HEK293 (cell line): ENCODE data around the gene DDR1.

Experiments
- CTCF ChIA-PET: fragments of 350-600 bp; formaldehyde crosslinking; extraction: SDS; loops from one replicate; lab custom pipeline; 2021; ENCODE audit warnings: antibody characterized with exemption; lab: Yijun Ruan, JAX
- POLR2A ChIA-PET: fragments of 300-600 bp; formaldehyde crosslinking; extraction: SDS; loops from one replicate; lab custom pipeline; 2020; ENCODE audit warnings: antibody characterized with exemption, inconsistent platforms; lab: Yijun Ruan, JAX
- H3K27ac ChIP-seq: fragments of 200-500 bp; sonication (Bioruptor generic); 2 replicates; pipeline ENCODE4 v1.5.1; 2014; ENCODE audit warnings: low read depth, low read length, control low read depth, inconsistent platforms; ENCODE audit errors: extremely low read depth
- H3K36me3 ChIP-seq, 2 experiments: fragments of 200-500 bp in 1 of 2; sonication (Bioruptor generic) in 1 of 2; 1 replicate in 1 of 2; 2 replicates in 1 of 2; pipeline ENCODE4 v1.5.1; 2014 to 2017; ENCODE audit warnings: inconsistent platforms in 2 of 2, low read length in 2 of 2; ENCODE audit not compliant: control insufficient read depth in 2 of 2, insufficient read depth in 1 of 2
- H3K4me1 ChIP-seq: fragments of 200-500 bp; sonication (Bioruptor generic); 2 replicates; pipeline ENCODE4 v1.5.1; 2014; ENCODE audit warnings: mild to moderate bottlenecking, low read length, inconsistent platforms; ENCODE audit not compliant: control insufficient read depth, insufficient read depth
- H3K4me3 ChIP-seq: 2 replicates; pipeline ENCODE4 v1.5.1; 2011; ENCODE audit warnings: low read depth, mild to moderate bottlenecking, control low read depth, low read length, moderate library complexity
- H3K9me3 ChIP-seq: fragments of 200-500 bp; sonication (Bioruptor generic); 2 replicates; pipeline ENCODE4 v1.5.1; 2014; ENCODE audit warnings: low read depth, low read length, inconsistent platforms; ENCODE audit not compliant: control insufficient read depth, insufficient read depth
- ELK4 ChIP-seq: IDR thresholded peaks from 2 replicates; pipeline ENCODE4 v1.6.1; 2011; ENCODE audit warnings: mild to moderate bottlenecking, low read depth, low read length, borderline replicate concordance
- PRDM1 ChIP-seq: fragments of 450-650 bp; formaldehyde crosslinking; IDR thresholded peaks from 2 replicates; pipeline ENCODE4; 2016; ENCODE audit warnings: missing biosample characterization, missing genetic modification characterization
- PRDM6 ChIP-seq: fragments of 450-650 bp; formaldehyde crosslinking; IDR thresholded peaks from 2 replicates; pipeline ENCODE4 v1.5.1; 2017; ENCODE audit warnings: missing biosample characterization, missing genetic modification characterization
- SCRT2 ChIP-seq: fragments of 450-650 bp; formaldehyde crosslinking; IDR thresholded peaks from 2 replicates; pipeline ENCODE4 v1.5.1; 2016; ENCODE audit warnings: missing biosample characterization, missing genetic modification characterization
- ZBTB11 ChIP-seq: fragments of 450-650 bp; formaldehyde crosslinking; conservative IDR thresholded peaks from 2 replicates; pipeline ENCODE4 v1.5.1; 2016; ENCODE audit warnings: low read depth, missing biosample characterization, missing genetic modification characterization
- ZBTB20 ChIP-seq: fragments of 450-650 bp; formaldehyde crosslinking; IDR thresholded peaks from 2 replicates; pipeline ENCODE4 v1.5.1; 2016; ENCODE audit warnings: missing biosample characterization, missing genetic modification characterization
- ZNF133 ChIP-seq: fragments of 450-650 bp; formaldehyde crosslinking; IDR thresholded peaks from 2 replicates; pipeline ENCODE4 v1.5.1; 2016; ENCODE audit warnings: missing biosample characterization, missing genetic modification characterization
- ZNF169 ChIP-seq: fragments of 450-650 bp; formaldehyde crosslinking; IDR thresholded peaks from 2 replicates; pipeline ENCODE4 v1.5.1; 2016; ENCODE audit warnings: missing biosample characterization, missing genetic modification characterization
- ZNF2 ChIP-seq: fragments of 450-650 bp; formaldehyde crosslinking; IDR thresholded peaks from 2 replicates; pipeline ENCODE4 v1.5.1; 2016; ENCODE audit warnings: missing biosample characterization, missing genetic modification characterization
- ZNF292 ChIP-seq: fragments of 450-650 bp; formaldehyde crosslinking; IDR thresholded peaks from 2 replicates; pipeline ENCODE4 v1.5.1; 2016; ENCODE audit warnings: low read depth, missing biosample characterization, missing genetic modification characterization, borderline replicate concordance
- ZNF324 ChIP-seq: fragments of 450-650 bp; formaldehyde crosslinking; IDR thresholded peaks from 2 replicates; pipeline ENCODE4 v1.5.1; 2016; ENCODE audit warnings: missing biosample characterization, missing genetic modification characterization
- ZNF335 ChIP-seq: fragments of 450-650 bp; formaldehyde crosslinking; conservative IDR thresholded peaks from 2 replicates; pipeline ENCODE4 v1.5.1; 2016; ENCODE audit warnings: missing biosample characterization, missing genetic modification characterization
- ZNF48 ChIP-seq: fragments of 450-650 bp; formaldehyde crosslinking; IDR thresholded peaks from 2 replicates; pipeline ENCODE4 v1.5.1; 2016; ENCODE audit warnings: missing biosample characterization, missing genetic modification characterization
- ZNF558 ChIP-seq: fragments of 450-650 bp; formaldehyde crosslinking; IDR thresholded peaks from 2 replicates; pipeline ENCODE4 v1.5.1; 2016; ENCODE audit warnings: missing biosample characterization, missing genetic modification characterization
- ZNF580 ChIP-seq: fragments of 450-650 bp; formaldehyde crosslinking; IDR thresholded peaks from 2 replicates; pipeline ENCODE4 v1.5.1; 2016; ENCODE audit warnings: missing biosample characterization, missing genetic modification characterization
- ZNF621 ChIP-seq: fragments of 450-650 bp; formaldehyde crosslinking; IDR thresholded peaks from 2 replicates; pipeline ENCODE4 v1.5.1; 2017; ENCODE audit warnings: missing biosample characterization, missing genetic modification characterization
- ZNF626 ChIP-seq: fragments of 450-650 bp; sonication (Bioruptor Pico); formaldehyde crosslinking; IDR thresholded peaks from 2 replicates; pipeline ENCODE4 v1.5.1; 2018; ENCODE audit warnings: missing biosample characterization, missing genetic modification characterization, inconsistent platforms
- ZNF645 ChIP-seq: fragments of 450-650 bp; formaldehyde crosslinking; IDR thresholded peaks from 2 replicates; pipeline ENCODE4; 2016; ENCODE audit warnings: missing biosample characterization, missing genetic modification characterization
- ZNF76 ChIP-seq: fragments of 450-650 bp; formaldehyde crosslinking; IDR thresholded peaks from 2 replicates; pipeline ENCODE4; 2016; ENCODE audit warnings: low read depth, missing biosample characterization, missing genetic modification characterization, borderline replicate concordance
- ZNF777 ChIP-seq: fragments of 450-650 bp; formaldehyde crosslinking; IDR thresholded peaks from 2 replicates; pipeline ENCODE4 v1.5.1; 2017; ENCODE audit warnings: missing biosample characterization, missing genetic modification characterization, borderline replicate concordance
- ZNF837 ChIP-seq: fragments of 450-650 bp; formaldehyde crosslinking; IDR thresholded peaks from 2 replicates; pipeline ENCODE4 v1.5.1; 2016; ENCODE audit warnings: missing biosample characterization, missing genetic modification characterization

Gene DDR1

GRCh38 chr6:30938730-30939129 is 54.4 kb downstream of the DDR1 start:
- Histone ChIP-seq H3K4me1 (no peaks in the 10 kb centered on the region; the same call in 1 of the 2 replicates), H3K27ac (no peak overlapping the region), H3K4me3 (no peak overlapping the region), H3K36me3 (no peaks in the 10 kb centered on the region), H3K9me3 (no peaks in the 10 kb centered on the region)
- TF ChIP-seq PRDM6 (tag by site-specific recombination), result no peak
- no peak for TF ChIP-seq ZNF837 (tag by site-specific recombination)
- TF ChIP-seq ZNF558 (tag by site-specific recombination), result no peak
- TF ChIP-seq ZNF626 (tag by site-specific recombination), result no peak
- no peak for TF ChIP-seq ZNF335 (tag by site-specific recombination)
- no peak for TF ChIP-seq ELK4
- TF ChIP-seq ZNF324 (tag by site-specific recombination), result no peak
- TF ChIP-seq ZNF169 (tag by site-specific recombination), result no peak
- no peak for TF ChIP-seq ZBTB20 (tag by site-specific recombination)
- ChIA-PET CTCF (interaction anchor here (0.8 to 1.3 kb wide), 3 partner anchors 123 to 141 kb away, joined by 3 to 5 read pairs (median 4); no protein-coding TSS in a partner anchor), POLR2A (no interaction called here)

GRCh38 chr6:30939473-30939872 is 55.2 kb downstream of the DDR1 start:
- no peaks in the 10 kb centered on the region for H3K9me3 ChIP-seq
- ChIA-PET CTCF (no interaction called here), POLR2A (no interaction called here)
- H3K4me3 ChIP-seq, result no peak overlapping the region
- TF ChIP-seq ZBTB11 (tag by site-specific recombination) (no peak), ZNF76 (no peak), ZNF133 (no peak), ZNF48 (tag by site-specific recombination) (no peak), SCRT2 (no peak), ZNF777 (tag by site-specific recombination) (no peak), ZNF580 (tag by site-specific recombination) (no peak), ZNF2 (no peak), PRDM1 (no peak), ZNF645 (tag by site-specific recombination) (no peak), ZNF292 (tag by site-specific recombination) (no peak), ZNF621 (tag by site-specific recombination) (no peak)
- no peak overlapping the region for H3K27ac ChIP-seq
- H3K4me1 ChIP-seq, result no peaks in the 10 kb centered on the region; the same call in 1 of the 2 replicates
- H3K36me3 ChIP-seq, result no peaks in the 10 kb centered on the region
